ENCODE results near the gene SIVA1.

The SIVA1 gene

GRCh38 chr14:104785708-104786080, 32.7 kb downstream of the SIVA1 start:
- no peak for DNase-seq

- no peak for DNase-seq
Observed at GRCh38 chr14:104786091-104786586, 33.2 kb downstream of the SIVA1 start.

- no peak for DNase-seq
Observed at GRCh38 chr14:104786726-104787675, 34.1 kb downstream of the SIVA1 start.

- DNase-seq, result no peak
Observed at GRCh38 chr14:104787736-104788135, 34.8 kb downstream of the SIVA1 start.

GRCh38 chr14:104788161-104788818, 35.3 kb downstream of the SIVA1 start:
- no peak for DNase-seq

GRCh38 chr14:104788873-104789663, 36.1 kb downstream of the SIVA1 start:
- no peak for DNase-seq

GRCh38 chr14:104789752-104790743, 37.1 kb downstream of the SIVA1 start:
- no peak for DNase-seq

GRCh38 chr14:104791425-104791824, 38.5 kb downstream of the SIVA1 start:
- no peak for DNase-seq

GRCh38 chr14:104792101-104792884, 39.3 kb downstream of the SIVA1 start:
- no peak for DNase-seq

GRCh38 chr14:104792945-104793702, 40.2 kb downstream of the SIVA1 start:
- no peak for DNase-seq

GRCh38 chr14:104793703-104793959, 40.7 kb downstream of the SIVA1 start:
- DNase-seq, result no peak

GRCh38 chr14:104794099-104794498, 41.2 kb downstream of the SIVA1 start:
- DNase-seq, result no peak

GRCh38 chr14:104794631-104794992, 41.7 kb downstream of the SIVA1 start:
- no peak for DNase-seq

GRCh38 chr14:104794993-104795780, 42.2 kb downstream of the SIVA1 start, which contains the start of gene AKT1:
AKT1 (minus strand) TSS chr14:104795748; CDS start chr14:104792643, 3,105 bp downstream.
- DNase-seq, result no peak

- no peak for DNase-seq
Observed at GRCh38 chr14:104795781-104796686, 43.1 kb downstream of the SIVA1 start.

GRCh38 chr14:104796687-104797081, 43.7 kb downstream of the SIVA1 start:
- DNase-seq, result no peak

- DNase-seq, result no peak
Observed at GRCh38 chr14:104797115-104798044, 44.4 kb downstream of the SIVA1 start.
